SH-SY5Y (cell line): ENCODE data around the gene GPC1.

Experiments used
- GATA2 ChIP-seq: IDR thresholded peaks from 2 replicates; pipeline ENCODE4 v1.6.1; 2011; ENCODE audit warnings: mild to moderate bottlenecking, low read depth, low read length
- GATA3 ChIP-seq: IDR thresholded peaks from 2 replicates; pipeline ENCODE4 v1.6.1; 2011; ENCODE audit warnings: low read depth, mild to moderate bottlenecking, low read length, moderate library complexity

The GPC1 gene

GRCh38 chr2:240416821-240417220 is 18.6 kb upstream of the GPC1 start:
- TF ChIP-seq GATA2 (no peak), GATA3 (no peak)

GRCh38 chr2:240418311-240418710 is 17.2 kb upstream of the GPC1 start:
- TF ChIP-seq GATA3: no peak
- TF ChIP-seq GATA2: no peak

DNA sequence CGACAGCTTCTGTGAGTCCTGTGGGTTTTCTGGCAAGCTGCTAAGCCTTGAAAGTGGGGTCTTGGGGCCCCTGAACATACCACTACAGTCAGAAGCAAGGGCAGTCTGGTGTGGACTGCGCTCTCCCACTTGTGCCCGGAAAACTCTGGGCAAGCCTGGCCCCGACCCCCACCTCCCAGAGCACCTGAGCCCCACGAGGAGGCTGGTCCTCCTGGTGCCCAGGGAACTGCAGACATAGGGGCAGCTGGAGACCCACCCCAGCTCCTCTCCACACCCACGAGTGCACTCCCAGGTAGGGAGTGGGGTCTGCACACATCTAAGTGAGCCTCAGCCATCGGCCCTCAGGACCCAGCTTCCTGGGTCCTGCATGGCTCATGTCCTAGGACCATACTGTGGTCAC is 16.2 kb upstream of the GPC1 start:
- no peak for TF ChIP-seq GATA3
- no peak for TF ChIP-seq GATA2

GRCh38 chr2:240419723-240420122 is 15.7 kb upstream of the GPC1 start:
- TF ChIP-seq GATA3: no peak
- no peak for TF ChIP-seq GATA2

DNA sequence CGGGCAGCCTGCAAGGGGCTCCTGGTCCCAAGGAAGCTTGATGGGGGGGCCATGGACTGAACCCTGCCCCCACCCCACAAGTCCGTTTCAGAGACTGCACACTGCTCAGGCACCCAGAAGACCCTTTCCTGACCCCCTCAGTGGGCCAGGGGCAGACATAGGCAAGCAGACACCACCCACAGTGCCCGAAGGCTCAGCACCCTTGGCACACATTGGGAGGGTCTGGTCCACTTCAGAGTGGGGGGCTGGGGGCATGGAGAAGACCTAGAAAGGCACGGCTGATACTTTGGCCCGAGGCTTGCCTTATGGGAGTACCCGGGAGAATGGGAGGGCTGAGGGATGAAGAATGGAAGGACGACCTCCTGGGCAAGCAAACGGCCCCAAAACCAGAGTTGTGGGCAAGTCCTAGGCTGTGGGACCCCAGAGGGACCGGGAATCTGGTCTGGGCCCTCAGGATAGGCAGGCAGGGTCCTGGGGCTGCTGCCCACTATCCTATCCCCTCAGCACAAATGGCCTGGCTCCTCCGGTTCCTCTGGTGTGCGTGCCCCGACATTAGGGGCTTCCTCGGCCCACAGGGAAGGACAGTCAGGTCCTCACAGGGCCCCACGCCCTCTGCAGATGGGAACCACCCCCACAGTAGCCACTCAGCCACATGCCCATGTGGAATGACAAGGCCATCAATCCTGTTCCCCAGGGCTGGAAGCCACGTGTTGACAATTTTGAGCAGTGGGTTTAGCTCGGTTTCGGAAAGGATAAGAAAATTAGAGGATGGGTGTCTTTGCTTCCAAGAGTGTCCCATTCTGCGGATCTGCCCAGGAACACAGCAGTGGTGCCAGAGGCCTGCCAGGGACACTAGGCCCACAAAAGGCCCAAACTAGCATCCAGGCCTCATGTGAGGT is 15.0 kb upstream of the GPC1 start:
- no peak for TF ChIP-seq GATA2
- TF ChIP-seq GATA3: no peak

- TF ChIP-seq GATA2: no peak
- no peak for TF ChIP-seq GATA3
Measured at GRCh38 chr2:240421381-240421780, 14.1 kb upstream of the GPC1 start.

- TF ChIP-seq GATA2 (no peak), GATA3 (no peak)
Measured at GRCh38 chr2:240422658-240423329, 12.7 kb upstream of the GPC1 start.

DNA sequence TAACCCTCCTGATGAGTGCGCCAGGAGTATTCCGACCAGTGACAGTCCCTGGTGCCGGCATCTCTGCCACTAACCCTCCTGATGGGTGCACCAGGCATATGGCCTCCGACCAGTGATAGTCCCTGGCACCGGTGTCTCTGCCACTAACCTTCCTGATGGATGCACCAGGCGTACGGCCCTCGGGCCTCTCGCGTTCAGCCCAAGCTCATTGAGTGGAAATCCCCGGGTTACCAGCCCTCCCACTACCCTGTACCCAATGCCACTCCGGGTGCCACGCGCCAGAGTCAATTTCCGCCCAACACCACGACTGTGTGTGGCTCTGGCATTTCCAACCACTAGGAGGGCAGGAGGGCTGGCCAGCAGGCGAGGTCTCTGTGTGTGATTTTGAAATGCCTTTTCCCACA is 11.7 kb upstream of the GPC1 start:
- TF ChIP-seq GATA3 (no peak), GATA2 (no peak)

GRCh38 chr2:240424341-240425235 is 10.9 kb upstream of the GPC1 start:
- TF ChIP-seq GATA3: no peak
- no peak for TF ChIP-seq GATA2

DNA sequence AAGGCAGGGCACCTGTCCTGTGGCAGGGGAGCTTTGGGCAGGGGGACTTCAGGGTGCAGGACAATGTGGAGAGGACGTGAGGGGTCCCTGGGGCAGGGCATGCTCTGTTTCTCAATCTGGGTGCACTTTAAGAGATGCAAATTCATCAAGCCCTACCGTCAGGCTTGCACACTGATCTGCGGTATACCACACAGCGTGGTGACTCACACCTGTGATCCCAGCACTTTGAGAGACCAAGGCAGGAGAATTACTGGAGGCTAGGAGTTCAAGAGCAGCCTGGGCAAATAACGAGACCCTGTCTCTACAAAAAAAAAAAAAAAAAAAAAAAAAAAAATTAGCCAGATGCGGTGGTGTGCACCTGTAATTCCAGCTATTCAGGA is 10.2 kb upstream of the GPC1 start:
- no peak for TF ChIP-seq GATA2
- TF ChIP-seq GATA3: no peak

DNA sequence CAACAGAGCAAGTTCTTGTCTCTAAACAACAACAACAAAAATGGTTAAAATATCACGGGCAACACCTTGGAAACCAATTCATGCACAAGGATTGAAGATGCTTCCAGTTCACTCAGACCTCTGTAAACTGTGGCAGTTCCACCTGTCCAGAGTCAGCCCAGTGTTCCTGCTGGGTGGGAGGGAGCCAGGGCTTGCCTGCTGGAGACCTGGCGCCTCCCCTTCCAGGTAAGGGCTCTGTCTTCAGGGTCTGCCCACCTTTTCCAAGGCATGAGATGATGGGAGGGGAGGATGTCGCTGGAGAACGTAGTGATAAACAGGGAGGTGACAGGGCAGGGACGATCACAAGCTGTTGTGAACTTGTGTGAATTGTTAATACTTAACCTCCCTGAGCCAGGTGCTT is 9.8 kb upstream of the GPC1 start:
- TF ChIP-seq GATA2 (no peak), GATA3 (no peak)

DNA sequence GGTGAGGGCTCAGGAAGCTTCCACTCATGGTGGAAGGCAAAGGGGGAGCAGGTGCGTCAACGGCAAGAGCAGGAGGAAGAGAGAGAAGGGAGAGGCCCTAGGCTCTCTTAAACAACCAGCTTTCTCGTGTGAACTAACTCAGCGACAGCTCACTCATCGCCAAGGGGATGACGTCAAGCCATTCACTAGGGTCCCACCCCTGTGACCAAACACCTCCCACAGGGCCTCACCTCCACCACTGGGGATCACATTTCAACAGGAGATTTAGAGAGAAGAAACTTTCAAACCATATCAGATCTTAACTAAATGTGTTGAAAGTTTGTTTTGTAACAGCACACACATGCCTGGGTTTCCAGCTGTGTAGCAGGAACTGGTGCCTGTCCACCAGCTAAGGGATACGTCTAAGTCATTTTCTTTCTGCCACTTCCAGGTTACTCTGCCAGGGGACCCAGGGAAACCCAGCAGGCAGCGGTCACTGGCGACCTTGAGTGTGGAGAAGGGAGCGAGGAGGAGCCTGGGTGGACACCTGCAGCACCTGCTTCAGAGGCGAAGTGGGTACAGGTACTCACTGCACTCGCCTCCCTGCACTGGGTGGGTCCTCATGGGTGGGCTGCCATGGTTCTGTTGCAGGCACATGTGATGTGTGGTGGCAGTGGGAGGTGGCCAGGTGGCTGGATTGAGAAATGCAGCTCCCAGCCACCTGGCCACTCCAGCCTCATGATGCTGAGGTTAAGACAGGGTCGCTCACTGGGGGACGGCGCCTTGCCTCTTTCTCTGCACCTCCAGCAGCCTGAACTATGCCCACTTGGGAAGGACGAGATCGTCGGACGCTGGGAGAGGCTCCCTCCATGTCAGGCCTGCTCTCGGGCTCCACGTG is 8.4 kb upstream of the GPC1 start:
- TF ChIP-seq GATA2: no peak
- no peak for TF ChIP-seq GATA3

DNA sequence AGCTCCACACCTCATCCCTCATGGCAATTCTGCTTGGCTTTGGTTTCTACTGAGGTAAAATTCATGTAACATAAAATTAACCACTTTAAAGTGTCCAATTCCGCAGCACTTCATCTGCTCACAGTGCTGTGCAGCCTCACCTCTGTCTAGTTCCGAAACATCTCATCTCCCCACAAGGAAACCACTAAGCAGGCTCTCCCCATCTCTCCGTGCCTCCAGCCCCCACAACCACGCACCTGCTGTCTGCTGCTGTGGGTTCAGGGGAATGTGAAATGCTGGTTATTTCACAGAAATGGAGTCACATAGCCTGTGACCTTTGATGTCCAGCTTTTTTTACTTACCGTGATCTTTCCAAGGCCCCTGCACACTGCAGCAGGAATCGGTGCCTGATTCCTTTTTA is 7.7 kb upstream of the GPC1 start:
- TF ChIP-seq GATA2: no peak
- TF ChIP-seq GATA3: no peak
